ENCODE data around the gene RPS6KL1. TPM values are rescaled to one million over a fixed set of nuclear protein-coding genes. Genes with fewer than 3 reads are reported as not detected.

RPS6KL1 gene
- total RNA-seq, 1 donor from 2014 or later: 6.4 TPM

DNA sequence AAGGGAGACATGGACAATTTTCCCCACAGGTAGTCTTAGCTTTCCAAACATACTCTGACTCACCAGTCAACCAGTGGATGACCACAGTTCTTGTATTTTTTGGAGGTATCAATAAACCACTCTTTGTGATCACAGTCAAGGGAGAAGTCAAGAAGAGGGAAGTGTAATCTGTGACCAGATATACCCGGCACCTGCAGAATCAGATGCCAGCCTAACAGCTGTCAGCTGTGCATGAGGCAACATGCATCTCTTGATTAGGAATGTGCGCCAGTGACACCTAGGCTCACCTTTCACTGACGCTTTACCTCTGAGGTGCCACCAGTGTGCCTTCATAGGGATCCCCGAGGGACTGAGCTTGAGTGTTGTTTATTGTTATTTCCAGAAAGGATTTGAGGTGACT, 67.1 kb downstream of the RPS6KL1 start:
- Histone ChIP-seq H3F3A (ENCODE audit: low read depth) (no peaks in the 10 kb centered on the region), H3K27me3 (no peaks in the 10 kb centered on the region), H3K4me2 (no peak overlapping the region), H3K4me1 (no peaks in the 10 kb centered on the region), H3K9me3 (ENCODE audit: low read depth) (no peaks in the 10 kb centered on the region), H2AFZ (replicated peaks) (no peak overlapping the region), H3K27ac (no peak overlapping the region), H3K4me3 (no peak overlapping the region), H3K79me2 (ENCODE audit: low read depth) (no peaks in the 10 kb centered on the region), H3K36me3 (no peaks in the 10 kb centered on the region), H3K9ac (no peak overlapping the region), H4K20me1 (ENCODE audit: low read depth) (no peaks in the 10 kb centered on the region)
- TF ChIP-seq EZH2 (IDR thresholded peaks at IDR 0.05) (no peak), EZH2phosphoT487 (IDR thresholded peaks at IDR 0.05) (no peak)
- TF ChIP-seq, protein P1, sequence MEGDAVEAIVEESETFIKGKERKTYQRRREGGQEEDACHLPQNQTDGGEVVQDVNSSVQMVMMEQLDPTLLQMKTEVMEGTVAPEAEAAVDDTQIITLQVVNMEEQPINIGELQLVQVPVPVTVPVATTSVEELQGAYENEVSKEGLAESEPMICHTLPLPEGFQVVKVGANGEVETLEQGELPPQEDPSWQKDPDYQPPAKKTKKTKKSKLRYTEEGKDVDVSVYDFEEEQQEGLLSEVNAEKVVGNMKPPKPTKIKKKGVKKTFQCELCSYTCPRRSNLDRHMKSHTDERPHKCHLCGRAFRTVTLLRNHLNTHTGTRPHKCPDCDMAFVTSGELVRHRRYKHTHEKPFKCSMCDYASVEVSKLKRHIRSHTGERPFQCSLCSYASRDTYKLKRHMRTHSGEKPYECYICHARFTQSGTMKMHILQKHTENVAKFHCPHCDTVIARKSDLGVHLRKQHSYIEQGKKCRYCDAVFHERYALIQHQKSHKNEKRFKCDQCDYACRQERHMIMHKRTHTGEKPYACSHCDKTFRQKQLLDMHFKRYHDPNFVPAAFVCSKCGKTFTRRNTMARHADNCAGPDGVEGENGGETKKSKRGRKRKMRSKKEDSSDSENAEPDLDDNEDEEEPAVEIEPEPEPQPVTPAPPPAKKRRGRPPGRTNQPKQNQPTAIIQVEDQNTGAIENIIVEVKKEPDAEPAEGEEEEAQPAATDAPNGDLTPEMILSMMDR (IDR thresholded peaks at IDR 0.05): no peak
- H3K4me3 Mint-ChIP-seq: no peak overlapping the region
- no peak overlapping the region for H3K27ac Mint-ChIP-seq
- H3K9me3 Mint-ChIP-seq: no peaks in the 10 kb centered on the region
- peaks cover 2% of the 10 kb centered on the region for H3K27me3 Mint-ChIP-seq (ENCODE audit: insufficient read depth, low read depth)
- no peak for DNase-seq (ENCODE audit: low spot score)
- H3K36me3 Mint-ChIP-seq: no peaks in the 10 kb centered on the region
- peaks cover 2% of the 10 kb centered on the region for H3K4me1 Mint-ChIP-seq

DNA sequence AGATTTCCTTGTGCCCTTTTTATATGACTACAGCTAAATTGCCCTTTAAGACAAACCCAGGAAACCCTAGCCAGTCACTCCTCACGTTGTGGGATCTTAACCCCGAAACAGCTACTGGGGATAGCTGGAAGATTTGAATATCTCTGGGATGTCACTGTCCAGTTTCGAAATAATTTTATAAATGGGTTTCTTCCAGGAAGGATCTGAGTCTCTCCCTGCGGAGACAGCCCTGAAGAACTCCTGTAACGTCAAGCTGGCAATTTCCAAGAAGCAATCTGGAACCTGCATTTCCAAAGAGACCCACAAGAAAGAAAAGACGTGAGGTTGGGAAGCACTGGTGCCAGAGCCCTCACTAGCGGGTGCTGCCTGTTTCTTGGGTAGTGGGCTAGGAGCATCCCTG, 68.0 kb downstream of the RPS6KL1 start:
- no peaks in the 10 kb centered on the region for H3K4me1 ChIP-seq
- H3K36me3 Mint-ChIP-seq: no peaks in the 10 kb centered on the region

More for the DNA sequence above, 68.0 kb downstream of the RPS6KL1 start:
- H3F3A ChIP-seq (ENCODE audit: low read depth): no peaks in the 10 kb centered on the region
- Mint-ChIP-seq H3K27me3 (ENCODE audit: insufficient read depth, low read depth) (peaks cover 2% of the 10 kb centered on the region), H3K9me3 (no peaks in the 10 kb centered on the region), H3K4me3 (no peak overlapping the region), H3K4me1 (peaks cover 2% of the 10 kb centered on the region), H3K27ac (no peak overlapping the region)
- no peak overlapping the region for H3K27ac ChIP-seq
- no peak for DNase-seq (ENCODE audit: low spot score)
- H4K20me1 ChIP-seq (ENCODE audit: low read depth): no peaks in the 10 kb centered on the region
- TF ChIP-seq EZH2 (IDR thresholded peaks at IDR 0.05) (no peak), EZH2phosphoT487 (IDR thresholded peaks at IDR 0.05) (no peak)
- TF ChIP-seq, protein P1 (IDR thresholded peaks at IDR 0.05): no peak
- H3K36me3 ChIP-seq: no peaks in the 10 kb centered on the region
- H3K4me3 ChIP-seq: no peak overlapping the region
- H3K27me3 ChIP-seq: no peaks in the 10 kb centered on the region
- H3K4me2 ChIP-seq: no peak overlapping the region
- H3K9me3 ChIP-seq (ENCODE audit: low read depth): no peaks in the 10 kb centered on the region
- H2AFZ ChIP-seq (replicated peaks): no peak overlapping the region
- H3K9ac ChIP-seq: no peak overlapping the region
- H3K79me2 ChIP-seq (ENCODE audit: low read depth): no peaks in the 10 kb centered on the region

Other genes with a start within 250 kb of the RPS6KL1 start
- 25.2 and 27.7 TPM in 2 replicates for gene AREL1, start 210.2 kb downstream of the RPS6KL1 start, total RNA-seq (ENCODE audit: low replicate concordance)
- gene FCF1, start 210.1 kb downstream of the RPS6KL1 start, total RNA-seq (ENCODE audit: low replicate concordance): 41.7 and 96.1 TPM in 2 replicates
- gene YLPM1, start 159.9 kb downstream of the RPS6KL1 start, total RNA-seq (ENCODE audit: low replicate concordance): 35.7 and 55.9 TPM in 2 replicates
- gene PROX2, start 47.1 kb downstream of the RPS6KL1 start, total RNA-seq (ENCODE audit: low replicate concordance): not detected in 2 replicates
- gene DLST, start 41.3 kb downstream of the RPS6KL1 start, total RNA-seq (ENCODE audit: low replicate concordance): 52.2 and 60.7 TPM in 2 replicates
- 1.0 and 2.1 TPM in 2 replicates for gene PGF, start 32.3 kb upstream of the RPS6KL1 start, total RNA-seq (ENCODE audit: low replicate concordance)
- 26.9 and 29.7 TPM in 2 replicates for gene EIF2B2, start 79.7 kb upstream of the RPS6KL1 start, total RNA-seq (ENCODE audit: low replicate concordance)
- gene MLH3, start 128.2 kb upstream of the RPS6KL1 start, total RNA-seq (ENCODE audit: low replicate concordance): 23.2 and 41.5 TPM in 2 replicates
- gene ACYP1, start 140.8 kb upstream of the RPS6KL1 start, total RNA-seq (ENCODE audit: low replicate concordance): 38.8 and 43.1 TPM in 2 replicates
- 0.90 and 0.94 TPM in 2 replicates for gene ZC2HC1C, start 146.4 kb upstream of the RPS6KL1 start, total RNA-seq (ENCODE audit: low replicate concordance)
- 25.9 and 28.3 TPM in 2 replicates for gene NEK9, start 203.8 kb upstream of the RPS6KL1 start, total RNA-seq (ENCODE audit: low replicate concordance)

All from neural progenitor cell (in vitro differentiated cells).